GM23338 (cell line): Measurements from ENCODE around the gene C15orf61. TPM values are rescaled to one million over a fixed set of nuclear protein-coding genes. Genes with fewer than 3 reads are reported as not detected.

Source experiments
- ATAC-seq: fragments of 200-7000 bp; cut with Tn5 transposase; 3 replicates; pipeline ENCODE4 v1.9.1; 2020
- DNase-seq: peaks from one replicate; pipeline ENCODE4 v3.0.0-alpha.2; 2015; ENCODE audit warnings: low spot score
- H2AFZ ChIP-seq: fragments of 200-600 bp; sonication (generic); 2 replicates; pipeline ENCODE4 v1.8.0; 2016; ENCODE audit warnings: antibody characterized with exemption, mild to moderate bottlenecking, moderate library complexity
- H3F3A ChIP-seq: fragments of 200-600 bp; sonication (generic); replicated peaks from 2 replicates; pipeline ENCODE4 v1.8.0; 2017; ENCODE audit warnings: antibody characterized with exemption, mixed run types, low read depth
- H3K27ac ChIP-seq: fragments of 200-600 bp; sonication (generic); 2 replicates; pipeline ENCODE4 v1.6.1; 2016; ENCODE audit warnings: low read depth
- H3K27me3 ChIP-seq: fragments of 200-600 bp; sonication (generic); 2 replicates; pipeline ENCODE4 v1.8.0; 2016; ENCODE audit warnings: mild to moderate bottlenecking, mixed run types, moderate library complexity; ENCODE audit not compliant: insufficient read depth
- H3K36me3 ChIP-seq: fragments of 200-600 bp; sonication (generic); 2 replicates; pipeline ENCODE4 v1.8.0; 2016; ENCODE audit warnings: mild to moderate bottlenecking; ENCODE audit not compliant: insufficient read depth
- H3K4me1 ChIP-seq: fragments of 200-600 bp; sonication (generic); 2 replicates; pipeline ENCODE4 v1.8.0; 2016; ENCODE audit warnings: mild to moderate bottlenecking, moderate library complexity; ENCODE audit not compliant: insufficient read depth
- H3K4me2 ChIP-seq: fragments of 200-600 bp; sonication (generic); 2 replicates; pipeline ENCODE4 v1.7.1; 2017; ENCODE audit warnings: mixed run types
- H3K4me3 ChIP-seq: fragments of 200-600 bp; sonication (generic); 2 replicates; pipeline ENCODE4 v1.6.1; 2016; ENCODE audit warnings: mixed run types
- H3K79me2 ChIP-seq: fragments of 200-600 bp; sonication (generic); replicated peaks from 2 replicates; pipeline ENCODE4 v1.8.0; 2017; ENCODE audit warnings: mild to moderate bottlenecking; ENCODE audit not compliant: insufficient read depth
- H3K9me2 ChIP-seq: fragments of 200-600 bp; sonication (generic); 2 replicates; pipeline ENCODE4 v1.8.0; 2017; ENCODE audit not compliant: insufficient read depth
- H4K20me1 ChIP-seq: fragments of 200-600 bp; sonication (generic); replicated peaks from 2 replicates; pipeline ENCODE4 v1.8.0; 2017; ENCODE audit warnings: mild to moderate bottlenecking; ENCODE audit not compliant: insufficient read depth
- H3K27ac Mint-ChIP-seq: 2 replicates; pipeline ENCODE4 v1.8.0; 2020; ENCODE audit warnings: inconsistent platforms, mild to moderate bottlenecking, moderate library complexity, mixed read lengths
- H3K27me3 Mint-ChIP-seq: 3 replicates; pipeline ENCODE4 v1.8.0; 2022; ENCODE audit warnings: low read depth, mild to moderate bottlenecking, moderate library complexity, mixed read lengths, inconsistent platforms; ENCODE audit not compliant: insufficient read depth, poor library complexity
- H3K36me3 Mint-ChIP-seq: 3 replicates; pipeline ENCODE4 v1.8.0; 2021; ENCODE audit warnings: low read depth, mild to moderate bottlenecking, inconsistent platforms, moderate library complexity, mixed read lengths
- H3K4me1 Mint-ChIP-seq: 3 replicates; pipeline ENCODE4 v1.8.0; 2020; ENCODE audit warnings: mild to moderate bottlenecking, inconsistent platforms, mixed read lengths
- H3K4me3 Mint-ChIP-seq: 3 replicates; pipeline ENCODE4 v1.8.0; 2021; ENCODE audit warnings: moderate library complexity, mild to moderate bottlenecking, inconsistent platforms, mixed read lengths
- H3K9me3 Mint-ChIP-seq: 3 replicates; pipeline ENCODE4 v1.8.0; 2020; ENCODE audit warnings: moderate library complexity, mild to moderate bottlenecking, inconsistent platforms, mixed read lengths
- CREB1 ChIP-seq: fragments of 250-450 bp; sonication (Bioruptor Pico); IDR thresholded peaks from 2 replicates; pipeline ENCODE4 v1.5.0; 2020; ENCODE audit warnings: low read depth, mild to moderate bottlenecking, moderate library complexity
- CTCF ChIP-seq, 2 experiments: fragments of 200-600 bp in 1 of 2; sonication (generic) in 1 of 2; conservative IDR thresholded peaks; 2 replicates each; pipeline versions ENCODE4 v1.5.1 to v1.6.1; 2016 to 2017; ENCODE audit warnings: antibody characterized with exemption in 2 of 2, low read depth in 2 of 2, mild to moderate bottlenecking in 2 of 2, moderate library complexity in 1 of 2
- EZH2 ChIP-seq: fragments of 200-600 bp; sonication (generic); IDR thresholded peaks from one replicate; pipeline ENCODE4 v1.8.0; 2017; ENCODE audit warnings: antibody characterized with exemption, mild to moderate bottlenecking, low read depth; ENCODE audit not compliant: unreplicated experiment
- JUNB ChIP-seq: IDR thresholded peaks from one replicate; pipeline ENCODE4 v1.6.1; 2016; ENCODE audit warnings: antibody characterized with exemption; ENCODE audit not compliant: unreplicated experiment
- NANOG ChIP-seq: IDR thresholded peaks from 2 replicates; pipeline ENCODE4 v1.6.1; 2016; ENCODE audit warnings: antibody characterized with exemption, borderline replicate concordance
- STAT1 ChIP-seq: IDR thresholded peaks from one replicate; pipeline ENCODE4 v1.6.1; 2016; ENCODE audit warnings: antibody characterized with exemption; ENCODE audit not compliant: unreplicated experiment
- ZNF114 ChIP-seq: fragments of 250-450 bp; sonication (Bioruptor Pico); IDR thresholded peaks from 2 replicates; pipeline ENCODE4 v1.5.0; 2020; ENCODE audit warnings: mild to moderate bottlenecking, moderate library complexity
- polyA plus RNA-seq: library from polyadenylated mRNA; unstranded; fragments of >200 nt; fragmentation: Nextera tagmentation; extraction: Ambion mirVana; gene quantifications from 2 replicates; pipeline ENCODE4 v1.2.1, GENCODE V29; 2016
- total RNA-seq: library from RNA; depleted of rRNA; stranded (reverse); fragments of >200 nt; shearing (Covaris generic); gene quantifications from 2 replicates; pipeline ENCODE4 v1.2.3, GENCODE V29; 2014

C15orf61 gene
- total and polyA plus RNA-seq, 2 experiments from 2014 or later, result 1.8 to 5.9 TPM

GRCh38 chr15:67550522-67550921, 29.6 kb downstream of the C15orf61 start:
- H3K27me3 ChIP-seq, result no peaks in the 10 kb centered on the region
- no peak for ATAC-seq
- H3K27ac ChIP-seq, result no peak overlapping the region
- H3K4me3 ChIP-seq, result no peak overlapping the region
- H2AFZ ChIP-seq, result no peak overlapping the region
- H3K4me2 ChIP-seq, result no peak overlapping the region
- no peaks in the 10 kb centered on the region for H4K20me1 ChIP-seq
- Mint-ChIP-seq H3K36me3 (peaks cover 5% of the 10 kb centered on the region; the same call in 2 of the 3 replicates), H3K4me3 (no peak overlapping the region), H3K4me1 (peaks cover 23% of the 10 kb centered on the region), H3K27ac (no peak overlapping the region), H3K9me3 (no peaks in the 10 kb centered on the region), H3K27me3 (no peaks in the 10 kb centered on the region)
- no peak for DNase-seq
- 0 out of 2 replicates have a peak, but pooled peaks cover 4% of the 10 kb centered on the region for H3K79me2 ChIP-seq
- H3K9me2 ChIP-seq, result no peaks in the 10 kb centered on the region
- H3K36me3 ChIP-seq, result no peaks in the 10 kb centered on the region; the same call in 1 of the 2 replicates
- peaks cover 26% of the 10 kb centered on the region for H3K4me1 ChIP-seq
- H3F3A ChIP-seq, result no peaks in the 10 kb centered on the region
- TF ChIP-seq CREB1 (CRISPR knock-in tag) (no peak), ZNF114 (CRISPR knock-in tag) (no peak), CTCF (conservative IDR thresholded peaks at IDR 0.05; ENCODE audit: low read depth in 2 of 2) (no peak), EZH2 (no peak), JUNB (no peak)

GRCh38 chr15:67551207-67551743, 30.3 kb downstream of the C15orf61 start:
- H2AFZ ChIP-seq, result no peak overlapping the region
- Mint-ChIP-seq H3K4me3 (no peak overlapping the region), H3K4me1 (peaks cover 23% of the 10 kb centered on the region), H3K27me3 (no peaks in the 10 kb centered on the region), H3K9me3 (no peaks in the 10 kb centered on the region), H3K27ac (no peak overlapping the region), H3K36me3 (peaks cover 3% of the 10 kb centered on the region; the same call in 1 of the 3 replicates)
- no peaks in the 10 kb centered on the region for H3K9me2 ChIP-seq
- DNase-seq, result no peak
- H3F3A ChIP-seq, result no peaks in the 10 kb centered on the region
- H3K27ac ChIP-seq, result no peak overlapping the region
- no peaks in the 10 kb centered on the region for H3K27me3 ChIP-seq
- no peak for ATAC-seq
- peaks cover 26% of the 10 kb centered on the region for H3K4me1 ChIP-seq
- 0 out of 2 replicates have a peak, but pooled peaks cover 3% of the 10 kb centered on the region for H4K20me1 ChIP-seq
- no peak overlapping the region for H3K4me3 ChIP-seq
- peaks cover 4% of the 10 kb centered on the region; the same call in 1 of the 2 replicates for H3K79me2 ChIP-seq
- TF ChIP-seq NANOG (no peak), STAT1 (no peak)
- no peaks in the 10 kb centered on the region; the same call in 1 of the 2 replicates for H3K36me3 ChIP-seq
- H3K4me2 ChIP-seq, result no peak overlapping the region

GRCh38 chr15:67554580-67554979, 33.6 kb downstream of the C15orf61 start:
- Histone ChIP-seq H3K27me3 (no peaks in the 10 kb centered on the region), H3K4me2 (no peak overlapping the region), H2AFZ (no peak overlapping the region), H3K79me2 (peaks cover 4% of the 10 kb centered on the region; the same call in 1 of the 2 replicates), H3K9me2 (no peaks in the 10 kb centered on the region), H3K4me1 (peaks cover 16% of the 10 kb centered on the region), H3K36me3 (no peaks in the 10 kb centered on the region; the same call in 1 of the 2 replicates), H3K4me3 (no peak overlapping the region), H3K27ac (no peak overlapping the region), H4K20me1 (0 out of 2 replicates have a peak, but pooled peaks cover 3% of the 10 kb centered on the region), H3F3A (no peaks in the 10 kb centered on the region)
- H3K36me3 Mint-ChIP-seq, result peaks cover 9% of the 10 kb centered on the region; the same call in 2 of the 3 replicates
- peaks cover 4% of the 10 kb centered on the region; the same call in 2 of the 3 replicates for H3K9me3 Mint-ChIP-seq
- H3K27ac Mint-ChIP-seq, result no peak overlapping the region
- peaks cover 16% of the 10 kb centered on the region for H3K4me1 Mint-ChIP-seq
- H3K27me3 Mint-ChIP-seq, result peaks cover 1% of the 10 kb centered on the region
- no peak overlapping the region for H3K4me3 Mint-ChIP-seq
- no peak for ATAC-seq
- DNase-seq, result no peak
- TF ChIP-seq EZH2 (no peak), CTCF (conservative IDR thresholded peaks at IDR 0.05; ENCODE audit: low read depth in 2 of 2) (no peak)
